Peyer's patch (tissue), 4 donors: ENCODE results near the gene HPCAL1.

Source experiments
- CTCF ChIP-seq, 6 experiments: fragments of 450-650 bp in 4 of 6; fragments of 200-600 bp in 2 of 6; sonication (generic) in 1 of 6; IDR thresholded peaks; one replicate each; pipeline ENCODE4 v1.5.1; 2017 to 2019; ENCODE audit warnings: antibody characterized with exemption in 6 of 6, mild to moderate bottlenecking in 3 of 6, moderate library complexity in 1 of 6
- POLR2A ChIP-seq, 2 donors: fragments of 450-650 bp; IDR thresholded peaks; one replicate each; pipeline ENCODE4 v1.5.1; 2017; ENCODE audit warnings: antibody characterized with exemption in 2 of 2, mild to moderate bottlenecking in 2 of 2, moderate library complexity in 2 of 2

GRCh38 chr2:10414591-10414990 lies 111.9 kb downstream of the HPCAL1 start:
- TF ChIP-seq CTCF (IDR thresholded peaks at IDR 0.05): no peak
- TF ChIP-seq POLR2A (IDR thresholded peaks at IDR 0.05): no peak
